Measurements from ENCODE around the gene DPYSL4.

DPYSL4 gene

GRCh38 chr10:132241086-132241485 is 54.3 kb downstream of the DPYSL4 start:
- no peak for DNase-seq (ENCODE audit: low read depth in 2 of 2)

- no peak for DNase-seq (ENCODE audit: low read depth in 2 of 2)
Measured at GRCh38 chr10:132241496-132241895, 54.7 kb downstream of the DPYSL4 start.

GRCh38 chr10:132242103-132242840 is 55.5 kb downstream of the DPYSL4 start:
- no peak for DNase-seq (ENCODE audit: low read depth in 2 of 2)

GRCh38 chr10:132243141-132243540 is 56.4 kb downstream of the DPYSL4 start:
- no peak for DNase-seq (ENCODE audit: low read depth in 2 of 2)

- DNase-seq (ENCODE audit: low read depth in 2 of 2): no peak
Measured at GRCh38 chr10:132243626-132244025, 56.9 kb downstream of the DPYSL4 start.

- DNase-seq (ENCODE audit: low read depth in 2 of 2): no peak
Measured at GRCh38 chr10:132245056-132245455, 58.3 kb downstream of the DPYSL4 start.

GRCh38 chr10:132246296-132246695 is 59.5 kb downstream of the DPYSL4 start:
- DNase-seq (ENCODE audit: low read depth in 2 of 2): no peak

GRCh38 chr10:132247943-132248342 is 61.2 kb downstream of the DPYSL4 start:
- no peak for DNase-seq (ENCODE audit: low read depth in 2 of 2)

- DNase-seq (ENCODE audit: low read depth in 2 of 2): peak; percentile 13 to 47
Measured at GRCh38 chr10:132248455-132249225, 61.9 kb downstream of the DPYSL4 start.

GRCh38 chr10:132249226-132249724 is 62.5 kb downstream of the DPYSL4 start:
- no peak for DNase-seq (ENCODE audit: low read depth in 2 of 2)

GRCh38 chr10:132249824-132250375 is 63.2 kb downstream of the DPYSL4 start:
- no peak for DNase-seq (ENCODE audit: low read depth in 2 of 2)

GRCh38 chr10:132250481-132251475 is 64.0 kb downstream of the DPYSL4 start:
- DNase-seq (ENCODE audit: low read depth in 2 of 2): no peak

- DNase-seq (ENCODE audit: low read depth in 2 of 2): no peak
Measured at GRCh38 chr10:132251928-132252327, 65.2 kb downstream of the DPYSL4 start.

- DNase-seq (ENCODE audit: low read depth in 2 of 2): no peak
Measured at GRCh38 chr10:132252412-132252811, 65.7 kb downstream of the DPYSL4 start.

GRCh38 chr10:132253092-132253687 is 66.4 kb downstream of the DPYSL4 start:
- DNase-seq (ENCODE audit: low read depth in 2 of 2): no peak

- no peak for DNase-seq (ENCODE audit: low read depth in 2 of 2)
Measured at GRCh38 chr10:132254841-132255240, 68.1 kb downstream of the DPYSL4 start.

Measured in stimulated activated CD4-positive, alpha-beta T cell treated with anti-CD3 and anti-CD28 coated beads, Interleukin-1b, Interleukin-23, amount 100 ng/mL, for 1 hour (primary cell).